HG02571 (cell line): Measurements from ENCODE around the gene RTKN.

ENCODE experiments used
- ATAC-seq: cut with Tn5 transposase; IDR thresholded peaks from one replicate; pipeline ENCODE4 v1.9.1; 2021; ENCODE audit warnings: mild to moderate bottlenecking, moderate library complexity; ENCODE audit not compliant: unreplicated experiment

The RTKN gene

GRCh38 chr2:74385396-74385795 is 56.3 kb downstream of the RTKN start:
- no peak for ATAC-seq

- ATAC-seq: no peak
These were observed 57.7 kb downstream of the RTKN start for GRCh38 chr2:74384051-74384450.

- ATAC-seq: no peak
These were observed 58.5 kb downstream of the RTKN start for GRCh38 chr2:74383254-74383653.

GRCh38 chr2:74381751-74382150 is 60.0 kb downstream of the RTKN start:
- ATAC-seq: no peak

GRCh38 chr2:74379851-74380789 is 61.6 kb downstream of the RTKN start, which contains the start of gene DCTN1:
DCTN1 (minus strand) TSS chr2:74380311; CDS start chr2:74380037, 274 bp downstream.
- ATAC-seq: no peak

DNA sequence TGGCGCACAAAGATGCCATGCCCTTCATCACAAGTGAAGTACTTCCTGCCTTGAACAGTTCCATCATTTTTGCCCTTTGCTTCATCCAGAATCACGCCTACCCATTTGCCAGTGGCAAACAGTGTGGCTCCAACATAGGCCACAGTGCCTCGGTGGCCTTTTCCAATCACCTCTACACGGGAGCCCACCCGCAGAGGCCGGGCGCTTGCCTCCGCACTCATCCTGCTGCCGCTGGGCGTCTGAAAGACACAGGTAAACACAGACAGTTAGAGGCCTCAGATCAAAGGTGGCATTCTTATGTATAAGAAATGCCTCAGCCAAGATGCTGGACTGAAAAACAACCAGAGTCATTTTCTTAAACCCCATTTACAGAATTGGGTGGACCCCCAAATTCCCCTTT is 63.7 kb downstream of the RTKN start:
- ATAC-seq: no peak

DNA sequence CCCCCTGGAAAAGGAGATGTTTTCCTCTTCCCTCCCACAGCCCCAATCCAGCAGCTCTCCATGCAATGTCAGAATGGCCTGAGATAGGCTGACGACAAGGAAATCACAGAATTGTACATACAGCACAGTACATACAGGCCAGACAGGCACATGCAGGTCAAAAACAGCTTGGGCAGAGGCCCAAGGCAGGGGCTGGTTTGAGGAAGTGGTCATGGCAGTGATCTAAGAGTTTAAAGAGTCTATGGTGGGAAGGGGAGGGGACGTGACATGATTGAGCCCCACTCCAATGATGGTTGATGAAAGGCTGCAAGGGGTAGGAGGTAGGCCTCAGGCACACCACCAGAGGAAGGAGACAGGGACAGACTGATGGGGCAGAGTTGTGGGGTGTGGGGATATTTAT is 65.9 kb downstream of the RTKN start:
- no peak for ATAC-seq
